ENCODE measurements around the gene SOCS7.

GRCh38 chr17:38444151-38444550, 92.5 kb downstream of the SOCS7 start:
- TF ChIP-seq REST (IDR thresholded peaks at IDR 0.05; ENCODE audit: low read depth) (no peak), MAX (IDR thresholded peaks at IDR 0.05) (no peak), TCF12 (IDR thresholded peaks at IDR 0.05; ENCODE audit: low read depth) (no peak), YY1 (IDR thresholded peaks at IDR 0.05; ENCODE audit: low read depth) (no peak), EP300 (IDR thresholded peaks at IDR 0.05; ENCODE audit: borderline replicate concordance) (peak; percentile 3; the same call in 1 of the 2 replicates), USF1 (IDR thresholded peaks at IDR 0.05) (peak; percentile 35; the same call in 1 of the 2 replicates), TEAD4 (IDR thresholded peaks at IDR 0.05) (no peak; the same call in 1 of the 2 replicates), TAF1 (IDR thresholded peaks at IDR 0.05; ENCODE audit: low read depth) (no peak)

Data from Ishikawa (cell line).